ENCODE measurements around the gene TECR.

DNA sequence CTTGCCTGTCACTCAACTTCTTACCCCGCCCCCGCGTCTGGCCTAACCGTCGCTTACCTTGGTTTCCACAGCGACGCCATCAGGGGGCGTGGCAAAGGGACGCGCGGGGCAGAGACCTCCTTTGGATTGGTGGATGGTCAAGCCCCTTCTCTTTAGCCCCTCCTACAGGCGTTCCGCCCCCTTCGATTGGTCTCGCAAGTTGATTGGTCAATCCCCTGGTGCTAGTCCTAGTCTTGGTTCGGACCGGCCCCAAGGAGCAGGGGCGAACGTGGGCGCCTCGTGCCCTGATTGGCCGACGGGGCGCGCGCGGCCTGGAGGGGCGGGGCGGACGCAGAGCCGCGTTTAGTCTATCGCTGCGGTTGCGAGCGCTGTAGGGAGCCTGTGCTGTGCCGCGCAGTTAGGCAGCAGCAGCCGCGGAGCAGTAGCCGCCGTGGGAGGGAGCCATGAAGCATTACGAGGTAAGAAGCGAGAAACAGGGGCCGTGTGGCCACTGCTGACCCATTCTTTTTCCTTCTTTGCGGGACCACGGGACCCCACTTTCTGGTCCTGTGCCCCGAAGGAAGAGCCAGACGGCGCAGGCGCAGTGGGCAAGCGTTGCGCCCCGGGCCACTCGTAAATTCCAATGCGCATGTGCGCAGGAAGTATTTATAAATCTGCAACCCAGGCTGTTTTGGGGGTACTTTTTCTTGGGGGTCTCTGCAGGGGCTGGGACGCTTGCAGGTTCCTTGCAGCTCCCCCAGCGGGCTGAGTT lies at the start of gene TECR:
- no peak for TF ChIP-seq EZH2phosphoT487 (IDR thresholded peaks at IDR 0.05; ENCODE audit: borderline replicate concordance, low read length)
- TF ChIP-seq EZH2 (IDR thresholded peaks at IDR 0.05; ENCODE audit: low read length, unreplicated experiment): no peak
- TF ChIP-seq, protein P1, sequence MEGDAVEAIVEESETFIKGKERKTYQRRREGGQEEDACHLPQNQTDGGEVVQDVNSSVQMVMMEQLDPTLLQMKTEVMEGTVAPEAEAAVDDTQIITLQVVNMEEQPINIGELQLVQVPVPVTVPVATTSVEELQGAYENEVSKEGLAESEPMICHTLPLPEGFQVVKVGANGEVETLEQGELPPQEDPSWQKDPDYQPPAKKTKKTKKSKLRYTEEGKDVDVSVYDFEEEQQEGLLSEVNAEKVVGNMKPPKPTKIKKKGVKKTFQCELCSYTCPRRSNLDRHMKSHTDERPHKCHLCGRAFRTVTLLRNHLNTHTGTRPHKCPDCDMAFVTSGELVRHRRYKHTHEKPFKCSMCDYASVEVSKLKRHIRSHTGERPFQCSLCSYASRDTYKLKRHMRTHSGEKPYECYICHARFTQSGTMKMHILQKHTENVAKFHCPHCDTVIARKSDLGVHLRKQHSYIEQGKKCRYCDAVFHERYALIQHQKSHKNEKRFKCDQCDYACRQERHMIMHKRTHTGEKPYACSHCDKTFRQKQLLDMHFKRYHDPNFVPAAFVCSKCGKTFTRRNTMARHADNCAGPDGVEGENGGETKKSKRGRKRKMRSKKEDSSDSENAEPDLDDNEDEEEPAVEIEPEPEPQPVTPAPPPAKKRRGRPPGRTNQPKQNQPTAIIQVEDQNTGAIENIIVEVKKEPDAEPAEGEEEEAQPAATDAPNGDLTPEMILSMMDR (conservative IDR thresholded peaks at IDR 0.05; ENCODE audit: low read depth, low read length): no peak
